Measurements from ENCODE around the gene DPP7. TPM values are rescaled to one million over a fixed set of nuclear protein-coding genes. Genes with fewer than 3 reads are reported as not detected.

The DPP7 gene
- total and polyA plus RNA-seq, 9 of the 15 experiments (the other 6 are each of a cell fraction or from before 2014, with no cell fraction given): 0.99 to 365 (median 132) TPM

GRCh38 chr9:137114613-137115393 lies at the start of gene DPP7 (continued):
- TF ChIP-seq MTA1 (IDR thresholded peaks at IDR 0.05; ENCODE audit: borderline replicate concordance): no peak
- no peak for TF ChIP-seq HCFC1 (IDR thresholded peaks at IDR 0.05; ENCODE audit: low read depth, low read length)
- TF ChIP-seq ZNF707 (CRISPR knock-in tag; conservative IDR thresholded peaks at IDR 0.05): no peak
- peak in 1 of 2 experiments; percentile 79; a peak in 1 of 4 replicates for TF ChIP-seq NONO (IDR thresholded peaks at IDR 0.05; ENCODE audit: low read depth in 2 of 2, low read length in 1 of 2)
- no peak for TF ChIP-seq BRF1 (IDR thresholded peaks at IDR 0.05; ENCODE audit: borderline replicate concordance, extremely low read depth, insufficient read length)
- TF ChIP-seq CTCFL (IDR thresholded peaks at IDR 0.05; ENCODE audit: borderline replicate concordance, insufficient read depth, low read depth, low read length, poor library complexity, severe bottlenecking): no peak
- no peak for TF ChIP-seq ZNF699 (CRISPR knock-in tag; IDR thresholded peaks at IDR 0.05; ENCODE audit: insufficient replicate concordance)
- no peak for TF ChIP-seq TOE1 (IDR thresholded peaks at IDR 0.05; ENCODE audit: borderline replicate concordance)
- no peak for TF ChIP-seq TOE1 (CRISPR knock-in tag; IDR thresholded peaks at IDR 0.05; ENCODE audit: borderline replicate concordance, low read depth)
- TF ChIP-seq SUPT5H (IDR thresholded peaks at IDR 0.05): no peak
- peak; percentile 81 for TF ChIP-seq MXD1 (CRISPR knock-in tag; IDR thresholded peaks at IDR 0.05; ENCODE audit: borderline replicate concordance, poor library complexity, severe bottlenecking)
- TF ChIP-seq SRSF7 (optimal IDR thresholded peaks at IDR 0.05; ENCODE audit: low read depth, low read length): no peak
- TF ChIP-seq AFF1 (IDR thresholded peaks at IDR 0.05; ENCODE audit: low read depth in 1 of 2, partially characterized antibody in 2 of 2): no peak
- no peak for TF ChIP-seq ZSCAN32 (CRISPR knock-in tag; IDR thresholded peaks at IDR 0.05)
- TF ChIP-seq ZNF212 (CRISPR knock-in tag; IDR thresholded peaks at IDR 0.05): no peak
- no peak for TF ChIP-seq AFF4 (CRISPR knock-in tag; IDR thresholded peaks at IDR 0.05)

All from K562 (cell line).